Body of pancreas (tissue), 4 donors: Measurements from ENCODE around the gene SLX9. TPM values are rescaled to one million over a fixed set of nuclear protein-coding genes. Genes with fewer than 3 reads are reported as not detected.

ENCODE experiments used
- ATAC-seq: fragments of 150-250 bp; one replicate; pipeline ENCODE4 v1.9.1; 2016
- DNase-seq, 4 donors: peaks; one replicate each; pipeline ENCODE4 v3.0.0-alpha.2; 2019
- H3K27ac ChIP-seq, 4 donors: fragments of 200-600 bp; sonication (generic); 1 replicate in 3 of 4; 2 replicates in 1 of 4; pipeline versions ENCODE4 v1.5.1 to v1.6.1; 2016 to 2019; ENCODE audit warnings: mild to moderate bottlenecking in 1 of 4, mixed read lengths in 1 of 4, moderate library complexity in 1 of 4
- H3K27me3 ChIP-seq, 2 donors: fragments of 200-600 bp; sonication (generic); one replicate each; pipeline ENCODE4 v1.6.0; 2016; ENCODE audit warnings: mild to moderate bottlenecking in 1 of 2
- H3K36me3 ChIP-seq, 2 donors: fragments of 200-600 bp; sonication (generic); replicated peaks in 1 of 2; 2 replicates each; pipeline ENCODE4 v1.5.1; 2016; ENCODE audit warnings: low read depth in 2 of 2; ENCODE audit not compliant: insufficient read depth in 1 of 2
- H3K4me1 ChIP-seq: fragments of 200-600 bp; sonication (generic); one replicate; pipeline ENCODE4 v1.6.0; 2016
- H3K4me3 ChIP-seq, 2 donors: fragments of 200-600 bp; sonication (generic); 1 replicate in 1 of 2; 2 replicates in 1 of 2; pipeline ENCODE4 v1.5.1; 2016 to 2019
- H3K9me3 ChIP-seq, 3 donors: fragments of 200-600 bp; sonication (generic); 1 replicate in 2 of 3; 2 replicates in 1 of 3; pipeline ENCODE4 v1.5.1; 2016
- POLR2A ChIP-seq, 3 donors: fragments of 450-650 bp; IDR thresholded peaks; one replicate each; pipeline ENCODE4 v1.6.1; 2016; ENCODE audit warnings: antibody characterized with exemption in 3 of 3, mild to moderate bottlenecking in 2 of 3
- WGBS, 2 donors: methylation state at CpG; one replicate each; pipeline ENCODE4 v1.1.5; 2017; 5-methylcytosine and 5-hydroxymethylcytosine counted together
- intact Hi-C: fragments of 100-400 bp; cut with DNase I; formaldehyde crosslinking; loops from one replicate; pipeline ENCODE4 v1.15.1; 2023
- total RNA-seq, 2 donors: library from RNA; depleted of rRNA; stranded (reverse); fragments of >200 nt; gene quantifications; one replicate each; pipeline ENCODE4 v1.1.0, GENCODE V29; 2016
- TF ChIP-seq, protein P1 (sequence below), 7 experiments: fragments of 450-650 bp in 4 of 7; fragments of 200-600 bp in 3 of 7; sonication (generic) in 3 of 7; IDR thresholded peaks; one replicate each; pipeline ENCODE4 v1.5.1; 2016 to 2019; ENCODE audit warnings: antibody characterized with exemption in 7 of 7

SLX9 gene
- total RNA-seq, 2 donors from 2014 or later: 5.6 to 9.3 TPM

- no peak overlapping the region for H3K27ac ChIP-seq
- 46 to 61% methylated on average over 7 to 32 of the region's 32 CpGs for WGBS, 2 donors
- peaks cover 0 to 3% of the 10 kb centered on the region in 2 donors for H3K27me3 ChIP-seq
- no peaks in the 10 kb centered on the region for H3K9me3 ChIP-seq
- H3K4me3 ChIP-seq: no peak overlapping the region
- intact Hi-C loops: no loop called here
- H3K36me3 ChIP-seq: no peaks in the 10 kb centered on the region
- ATAC-seq (no peak), DNase-seq (no peak)
- H3K4me1 ChIP-seq: no peaks in the 10 kb centered on the region
- TF ChIP-seq, protein P1, sequence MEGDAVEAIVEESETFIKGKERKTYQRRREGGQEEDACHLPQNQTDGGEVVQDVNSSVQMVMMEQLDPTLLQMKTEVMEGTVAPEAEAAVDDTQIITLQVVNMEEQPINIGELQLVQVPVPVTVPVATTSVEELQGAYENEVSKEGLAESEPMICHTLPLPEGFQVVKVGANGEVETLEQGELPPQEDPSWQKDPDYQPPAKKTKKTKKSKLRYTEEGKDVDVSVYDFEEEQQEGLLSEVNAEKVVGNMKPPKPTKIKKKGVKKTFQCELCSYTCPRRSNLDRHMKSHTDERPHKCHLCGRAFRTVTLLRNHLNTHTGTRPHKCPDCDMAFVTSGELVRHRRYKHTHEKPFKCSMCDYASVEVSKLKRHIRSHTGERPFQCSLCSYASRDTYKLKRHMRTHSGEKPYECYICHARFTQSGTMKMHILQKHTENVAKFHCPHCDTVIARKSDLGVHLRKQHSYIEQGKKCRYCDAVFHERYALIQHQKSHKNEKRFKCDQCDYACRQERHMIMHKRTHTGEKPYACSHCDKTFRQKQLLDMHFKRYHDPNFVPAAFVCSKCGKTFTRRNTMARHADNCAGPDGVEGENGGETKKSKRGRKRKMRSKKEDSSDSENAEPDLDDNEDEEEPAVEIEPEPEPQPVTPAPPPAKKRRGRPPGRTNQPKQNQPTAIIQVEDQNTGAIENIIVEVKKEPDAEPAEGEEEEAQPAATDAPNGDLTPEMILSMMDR (IDR thresholded peaks at IDR 0.05): no peak
- TF ChIP-seq POLR2A (IDR thresholded peaks at IDR 0.05): no peak
Observed at GRCh38 chr21:44998621-44999427, 59.0 kb downstream of the SLX9 start.

DNA sequence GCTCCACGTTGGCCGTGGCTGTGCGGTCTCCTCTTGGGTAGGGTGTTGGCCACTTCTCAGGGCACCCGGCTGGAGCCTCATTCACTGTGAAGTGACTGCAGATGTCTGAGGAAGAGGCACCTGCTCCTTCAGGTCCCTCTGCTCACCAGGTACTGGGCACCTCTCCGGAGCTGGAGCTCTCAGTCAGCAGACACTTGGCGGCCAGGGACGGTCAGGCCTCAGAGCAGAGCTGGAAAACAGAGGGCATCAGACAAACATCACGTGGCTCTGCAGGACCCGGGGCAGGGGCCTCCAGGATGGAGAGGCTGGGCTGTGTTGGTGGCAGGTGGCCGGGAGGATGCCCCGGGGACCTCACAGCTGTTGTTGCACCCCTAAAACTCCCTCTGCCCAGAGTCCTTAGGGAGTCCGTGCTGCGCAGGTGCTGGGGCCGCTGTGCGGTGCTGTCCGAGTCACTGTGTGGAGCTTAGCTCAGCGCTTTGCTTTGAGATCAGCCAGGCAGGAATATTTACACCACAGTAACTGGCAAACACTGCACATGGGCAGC lies 59.7 kb downstream of the SLX9 start:
- H3K4me1 ChIP-seq: no peaks in the 10 kb centered on the region

DNA sequence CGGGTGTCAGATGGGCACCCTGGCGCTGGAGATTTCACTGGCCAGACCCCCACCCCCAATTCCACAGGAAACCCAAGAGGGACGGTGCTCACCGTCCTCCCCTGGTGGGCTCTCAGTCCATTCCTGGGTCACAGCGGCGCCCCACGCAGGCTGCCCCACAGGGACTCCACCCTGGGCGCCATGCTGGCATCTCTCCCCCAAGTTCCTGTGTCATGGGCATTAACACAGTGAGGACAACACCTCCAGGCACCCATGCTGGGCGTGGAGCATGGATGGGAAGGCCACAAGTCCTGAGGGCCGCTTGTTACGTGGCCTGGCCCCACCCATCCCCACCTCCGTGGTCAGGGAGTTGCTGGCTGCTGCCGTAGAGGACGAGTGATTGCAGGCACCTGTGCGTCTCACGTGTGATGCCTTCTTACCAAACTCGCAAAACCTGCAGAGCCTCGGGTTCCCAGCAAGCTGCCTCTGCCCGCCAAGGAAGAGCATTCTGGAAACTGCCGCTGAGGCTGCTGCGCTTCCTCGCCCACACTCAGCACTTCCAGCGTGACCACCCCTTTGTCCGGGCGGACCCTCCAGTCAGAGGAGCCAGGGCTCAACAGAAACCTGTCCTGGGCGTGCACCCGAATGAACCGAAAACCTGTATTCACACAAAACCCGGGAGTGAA lies 60.3 kb downstream of the SLX9 start:
- no peaks in the 10 kb centered on the region for H3K9me3 ChIP-seq
- TF ChIP-seq POLR2A (IDR thresholded peaks at IDR 0.05): no peak
- TF ChIP-seq, protein P1 (IDR thresholded peaks at IDR 0.05): no peak
- peaks cover 0 to 3% of the 10 kb centered on the region in 2 donors for H3K27me3 ChIP-seq
- peak in 1 of 4 donors; percentile 8 for DNase-seq
- H3K36me3 ChIP-seq: no peaks in the 10 kb centered on the region
- no peaks in the 10 kb centered on the region for H3K4me1 ChIP-seq
- ATAC-seq: no peak
- no peak overlapping the region for H3K27ac ChIP-seq
- no peak overlapping the region for H3K4me3 ChIP-seq
- WGBS, 2 donors: 60 to 61% methylated on average over 19 to 28 of the region's 29 CpGs
- intact Hi-C loops: no loop called here

More for the DNA sequence above, 59.7 kb downstream of the SLX9 start:
- Histone ChIP-seq H3K9me3 (no peaks in the 10 kb centered on the region), H3K27me3 (peaks cover 0 to 3% of the 10 kb centered on the region in 2 donors), H3K4me3 (no peak overlapping the region), H3K36me3 (no peaks in the 10 kb centered on the region), H3K27ac (no peak overlapping the region)
- DNase-seq (no peak), ATAC-seq (no peak)
- no peak for TF ChIP-seq POLR2A (IDR thresholded peaks at IDR 0.05)
- TF ChIP-seq, protein P1 (IDR thresholded peaks at IDR 0.05): no peak
- intact Hi-C loops: no loop called here
- WGBS, 2 donors: 20 to 72% methylated on average over 1 to 17 of the region's 17 CpGs

DNA sequence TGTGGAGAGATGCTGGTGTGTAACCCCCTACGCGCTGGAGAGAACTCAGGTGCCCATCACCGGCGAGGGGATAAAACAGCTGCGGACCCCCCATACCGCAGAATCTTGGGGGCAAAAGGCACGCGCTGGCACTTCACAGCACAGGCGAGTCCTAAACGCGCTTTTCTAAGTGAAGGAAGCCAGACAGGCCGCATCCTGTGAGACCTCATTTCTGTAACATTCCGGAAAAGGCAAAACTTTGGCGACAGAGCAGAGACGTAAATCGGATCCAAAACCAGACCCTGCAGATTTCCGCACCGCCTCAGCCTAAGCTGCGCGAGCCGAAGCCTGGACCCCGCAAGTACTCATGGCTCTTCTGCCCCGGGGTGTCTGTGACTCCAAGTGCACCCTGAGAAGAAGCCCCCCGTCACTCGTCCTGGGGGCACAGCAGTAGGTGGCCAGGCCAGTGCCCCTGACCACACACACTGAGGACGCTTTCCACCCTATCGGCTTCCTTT lies 60.9 kb downstream of the SLX9 start:
- TF ChIP-seq, protein P1 (IDR thresholded peaks at IDR 0.05): no peak
- TF ChIP-seq POLR2A (IDR thresholded peaks at IDR 0.05): no peak
- Histone ChIP-seq H3K9me3 (no peaks in the 10 kb centered on the region), H3K27ac (no peak overlapping the region), H3K4me3 (no peak overlapping the region), H3K36me3 (no peaks in the 10 kb centered on the region), H3K4me1 (no peaks in the 10 kb centered on the region), H3K27me3 (peaks cover 0 to 3% of the 10 kb centered on the region in 2 donors)
- ATAC-seq (peak; percentile 8), DNase-seq (peak in 1 of 4 donors; percentile 5)
- intact Hi-C loops: no loop called here
- WGBS, 2 donors: 75% methylated on average over 23 to 27 of the region's 27 CpGs
